ENCODE measurements around the gene BHLHE23. TPM values are rescaled to one million over a fixed set of nuclear protein-coding genes. Genes with fewer than 3 reads are reported as not detected.

Gene BHLHE23
- total RNA-seq, 1 experiment from 2014 or later: not detected

DNA sequence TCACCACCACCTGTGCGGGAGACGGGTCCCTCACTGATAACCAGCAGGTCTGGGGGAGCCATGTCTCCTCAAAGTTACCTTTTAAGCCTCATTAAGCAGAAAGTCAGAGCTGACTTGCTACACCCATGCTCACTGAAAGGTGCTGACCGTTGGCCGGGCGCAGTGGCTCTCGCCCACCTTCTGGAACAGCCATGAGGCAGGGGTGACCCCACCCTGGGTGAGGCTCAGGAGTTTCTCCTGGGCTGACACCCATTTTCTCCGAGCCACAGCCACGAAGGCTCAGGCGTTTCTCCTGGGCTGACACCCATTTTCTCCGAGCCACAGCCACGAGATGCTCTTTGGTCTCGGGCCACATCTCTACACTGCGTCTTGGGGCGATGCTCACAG is 10.2 kb downstream of the BHLHE23 start:
- Mint-ChIP-seq H3K4me1 (ENCODE audit: low read depth, unreplicated experiment) (peaks cover 7% of the 10 kb centered on the region), H3K9me3 (ENCODE audit: low read depth, unreplicated experiment) (no peaks in the 10 kb centered on the region), H3K27me3 (ENCODE audit: unreplicated experiment) (peaks cover 99% of the 10 kb centered on the region), H3K4me3 (ENCODE audit: low read depth, unreplicated experiment) (no peak overlapping the region), H3K27ac (ENCODE audit: unreplicated experiment) (no peak overlapping the region), H3K36me3 (ENCODE audit: insufficient read depth, unreplicated experiment) (no peaks in the 10 kb centered on the region)
- no TSS peak for BruUV-seq (replicated peaks)
- TF ChIP-seq, protein P1, sequence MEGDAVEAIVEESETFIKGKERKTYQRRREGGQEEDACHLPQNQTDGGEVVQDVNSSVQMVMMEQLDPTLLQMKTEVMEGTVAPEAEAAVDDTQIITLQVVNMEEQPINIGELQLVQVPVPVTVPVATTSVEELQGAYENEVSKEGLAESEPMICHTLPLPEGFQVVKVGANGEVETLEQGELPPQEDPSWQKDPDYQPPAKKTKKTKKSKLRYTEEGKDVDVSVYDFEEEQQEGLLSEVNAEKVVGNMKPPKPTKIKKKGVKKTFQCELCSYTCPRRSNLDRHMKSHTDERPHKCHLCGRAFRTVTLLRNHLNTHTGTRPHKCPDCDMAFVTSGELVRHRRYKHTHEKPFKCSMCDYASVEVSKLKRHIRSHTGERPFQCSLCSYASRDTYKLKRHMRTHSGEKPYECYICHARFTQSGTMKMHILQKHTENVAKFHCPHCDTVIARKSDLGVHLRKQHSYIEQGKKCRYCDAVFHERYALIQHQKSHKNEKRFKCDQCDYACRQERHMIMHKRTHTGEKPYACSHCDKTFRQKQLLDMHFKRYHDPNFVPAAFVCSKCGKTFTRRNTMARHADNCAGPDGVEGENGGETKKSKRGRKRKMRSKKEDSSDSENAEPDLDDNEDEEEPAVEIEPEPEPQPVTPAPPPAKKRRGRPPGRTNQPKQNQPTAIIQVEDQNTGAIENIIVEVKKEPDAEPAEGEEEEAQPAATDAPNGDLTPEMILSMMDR (IDR thresholded peaks at IDR 0.05; ENCODE audit: unreplicated experiment): no peak
- intact Hi-C loops (cut with micrococcal nuclease; ENCODE audit: unreplicated experiment): no loop called here
- no peak for DNase-seq
- CTCF ChIA-PET: interaction anchor here (0.6 to 1.0 kb wide), 2 partner anchors 22 to 121 kb away, joined by 3 to 7 read pairs; no protein-coding TSS in a partner anchor

- no peak overlapping the region for H3K27ac Mint-ChIP-seq (ENCODE audit: unreplicated experiment)
- DNase-seq: no peak
- no peaks in the 10 kb centered on the region for H3K9me3 Mint-ChIP-seq (ENCODE audit: low read depth, unreplicated experiment)
- CTCF ChIA-PET: interaction anchor here (0.6 to 1.0 kb wide), 4 partner anchors 21 to 121 kb away, joined by 3 to 7 read pairs (median 3); no protein-coding TSS in a partner anchor
- peaks cover 7% of the 10 kb centered on the region for H3K4me1 Mint-ChIP-seq (ENCODE audit: low read depth, unreplicated experiment)
- H3K27me3 Mint-ChIP-seq (ENCODE audit: unreplicated experiment): peaks cover 99% of the 10 kb centered on the region
- no peaks in the 10 kb centered on the region for H3K36me3 Mint-ChIP-seq (ENCODE audit: insufficient read depth, unreplicated experiment)
- intact Hi-C loops (cut with micrococcal nuclease; ENCODE audit: unreplicated experiment): no loop called here
- TF ChIP-seq, protein P1 (IDR thresholded peaks at IDR 0.05; ENCODE audit: unreplicated experiment): no peak
- H3K4me3 Mint-ChIP-seq (ENCODE audit: low read depth, unreplicated experiment): no peak overlapping the region
- no TSS peak for BruUV-seq (replicated peaks)
Observed at GRCh38 chr20:62995898-62996595, 10.7 kb downstream of the BHLHE23 start.

- Mint-ChIP-seq H3K4me3 (ENCODE audit: low read depth, unreplicated experiment) (no peak overlapping the region), H3K9me3 (ENCODE audit: low read depth, unreplicated experiment) (no peaks in the 10 kb centered on the region), H3K4me1 (ENCODE audit: low read depth, unreplicated experiment) (peaks cover 7% of the 10 kb centered on the region), H3K27me3 (ENCODE audit: unreplicated experiment) (peaks cover 99% of the 10 kb centered on the region), H3K36me3 (ENCODE audit: insufficient read depth, unreplicated experiment) (no peaks in the 10 kb centered on the region), H3K27ac (ENCODE audit: unreplicated experiment) (no peak overlapping the region)
- BruUV-seq (replicated peaks): no TSS peak
- TF ChIP-seq, protein P1 (IDR thresholded peaks at IDR 0.05; ENCODE audit: unreplicated experiment): no peak
- intact Hi-C loops (cut with micrococcal nuclease; ENCODE audit: unreplicated experiment): no loop called here
- CTCF ChIA-PET: interaction anchor here (0.7 to 1.0 kb wide), 3 partner anchors 26 to 120 kb away, joined by 3 read pairs; no protein-coding TSS in a partner anchor
- DNase-seq: no peak
Observed at GRCh38 chr20:62995481-62995880, 11.3 kb downstream of the BHLHE23 start.

DNA sequence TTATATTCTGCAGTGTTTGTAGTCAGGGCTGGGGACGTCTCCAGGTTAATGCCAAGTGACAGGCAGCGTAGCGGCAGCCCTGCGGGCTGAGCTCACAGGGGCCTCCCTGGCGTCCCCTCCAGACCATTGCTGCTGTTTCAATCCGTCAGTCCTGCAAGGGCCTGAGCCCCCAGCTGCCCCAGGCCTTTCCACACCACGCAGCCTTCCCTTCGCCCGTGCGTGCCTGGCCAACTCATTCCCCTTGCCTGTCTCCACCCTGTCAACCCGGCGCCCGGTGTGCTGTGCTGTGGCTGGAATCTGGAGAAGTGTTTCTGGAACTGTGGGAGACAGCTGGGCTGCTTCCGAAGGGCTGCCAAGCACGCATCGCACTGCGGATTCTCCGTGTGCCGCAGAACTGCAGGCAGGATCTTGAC is 11.9 kb downstream of the BHLHE23 start:
- BruUV-seq (replicated peaks): no TSS peak
- CTCF ChIA-PET: interaction anchor here (0.9 kb wide), 1 partner anchor 25 kb away, joined by 3 read pairs; no protein-coding TSS in a partner anchor

More for the DNA sequence above, 11.9 kb downstream of the BHLHE23 start:
- DNase-seq: no peak
- Mint-ChIP-seq H3K27me3 (ENCODE audit: unreplicated experiment) (peaks cover 99% of the 10 kb centered on the region), H3K27ac (ENCODE audit: unreplicated experiment) (no peak overlapping the region), H3K9me3 (ENCODE audit: low read depth, unreplicated experiment) (no peaks in the 10 kb centered on the region), H3K4me3 (ENCODE audit: low read depth, unreplicated experiment) (no peak overlapping the region), H3K4me1 (ENCODE audit: low read depth, unreplicated experiment) (peaks cover 7% of the 10 kb centered on the region), H3K36me3 (ENCODE audit: insufficient read depth, unreplicated experiment) (no peaks in the 10 kb centered on the region)
- intact Hi-C loops (cut with micrococcal nuclease; ENCODE audit: unreplicated experiment): no loop called here
- TF ChIP-seq, protein P1 (IDR thresholded peaks at IDR 0.05; ENCODE audit: unreplicated experiment): no peak
